ENCODE data around the gene SUPT20H.

SUPT20H gene

DNA sequence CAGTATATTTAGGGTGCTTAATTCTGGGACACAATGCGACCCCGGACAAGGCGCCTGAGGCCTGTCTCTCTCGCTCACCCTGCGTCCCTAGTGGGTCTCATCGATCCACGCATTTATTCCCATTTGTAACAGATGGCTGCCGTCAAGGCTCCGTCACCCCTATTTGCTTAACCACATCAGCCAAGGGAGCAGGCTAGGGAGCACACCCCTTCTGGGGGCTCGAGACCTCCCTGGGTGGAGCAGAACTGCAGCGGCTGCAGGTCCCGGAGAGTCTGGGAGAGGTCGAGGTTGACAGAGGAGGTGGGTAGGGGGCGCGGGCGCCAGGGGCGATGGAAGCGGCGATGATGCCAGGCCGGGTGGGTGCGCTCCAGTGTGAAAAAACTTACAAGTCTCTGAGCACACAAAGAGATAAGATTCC lies 60.9 kb downstream of the SUPT20H start:
- DNase-seq: no peak

DNA sequence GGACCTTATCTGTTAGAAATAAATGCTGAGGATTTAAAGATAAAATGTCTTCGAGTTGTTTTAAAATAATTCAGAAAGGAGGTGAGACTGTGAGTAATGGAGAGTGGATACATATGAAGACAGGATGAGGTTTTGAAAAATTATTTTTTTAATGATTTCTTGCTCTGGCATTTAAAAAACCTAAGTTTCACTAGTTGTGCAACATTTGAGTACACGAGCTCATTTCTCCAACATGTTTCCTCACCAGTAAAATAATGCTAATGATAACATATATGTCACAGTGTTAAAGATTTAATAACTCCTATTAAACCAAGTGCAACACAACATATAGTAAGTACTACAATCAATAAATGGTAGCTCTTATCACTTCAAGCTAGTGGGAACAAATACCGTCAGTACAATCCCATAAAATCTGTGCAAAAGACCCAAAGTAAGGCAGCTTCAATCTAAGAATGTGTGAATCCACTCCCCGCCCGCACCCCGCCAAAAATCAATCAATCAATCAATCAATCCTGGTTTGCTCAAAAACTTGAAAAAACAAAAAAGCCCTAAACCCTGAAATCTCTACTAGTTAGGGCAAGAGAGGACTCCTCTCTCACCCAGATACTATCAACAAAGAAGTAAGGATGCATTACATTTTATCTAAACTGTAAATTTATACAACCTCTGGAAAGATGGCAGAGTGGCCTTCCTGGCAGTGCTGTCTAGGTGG lies 61.6 kb downstream of the SUPT20H start:
- no peak for DNase-seq

DNA sequence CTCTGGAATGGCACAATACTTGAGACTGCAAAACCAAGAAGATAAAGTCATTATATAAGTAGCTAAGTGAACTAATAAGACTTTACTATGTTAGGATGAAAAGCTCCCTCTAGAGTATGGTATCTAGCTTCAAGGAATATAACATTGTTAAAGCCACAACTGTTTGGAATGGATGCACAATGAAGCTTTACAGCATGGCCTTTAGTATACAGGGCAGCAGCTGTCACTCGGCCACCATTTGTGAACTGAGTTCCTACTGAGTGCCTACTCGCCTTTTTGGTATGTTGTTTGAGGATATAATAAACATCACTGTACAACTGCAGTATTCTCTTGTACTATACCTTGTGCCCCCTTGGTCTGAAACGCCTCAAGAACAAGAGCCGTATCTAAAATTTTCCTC lies 67.1 kb downstream of the SUPT20H start:
- no peak for DNase-seq

DNA sequence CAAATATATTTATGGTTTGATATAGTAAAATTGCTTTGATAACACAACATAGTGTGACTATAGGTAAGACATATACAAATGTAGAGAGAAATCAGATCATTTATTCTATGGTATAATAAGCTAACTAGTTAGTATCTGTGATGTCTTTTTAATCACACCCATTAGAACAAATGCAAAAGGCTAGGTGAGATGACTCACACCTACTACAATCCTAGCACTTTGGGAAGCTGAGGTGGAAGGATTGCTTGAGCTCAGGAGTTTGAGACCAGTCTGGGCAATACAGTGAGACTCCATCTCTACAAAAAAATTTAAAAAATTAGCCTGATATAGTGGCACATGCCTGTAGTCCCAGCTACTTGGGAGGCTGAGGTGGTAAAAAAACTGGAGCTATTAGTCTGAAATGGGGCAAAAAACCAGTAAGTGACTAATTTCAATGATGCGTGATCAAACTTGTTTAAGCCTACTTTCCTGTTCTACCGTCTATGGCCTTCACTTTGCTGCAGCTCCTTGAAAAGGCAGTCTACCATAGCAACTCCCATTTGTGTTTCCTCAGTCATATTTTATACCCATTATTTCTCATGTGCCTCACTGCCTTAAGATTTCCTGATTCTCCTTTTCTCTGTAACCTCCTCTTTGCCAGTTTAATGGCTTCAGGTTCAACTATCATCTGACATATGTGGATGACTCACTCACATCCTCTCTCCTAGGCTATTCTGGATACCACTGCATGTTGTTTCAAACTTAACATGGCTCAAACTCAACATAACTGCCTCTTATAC lies 72.8 kb downstream of the SUPT20H start:
- no peak for DNase-seq

DNA sequence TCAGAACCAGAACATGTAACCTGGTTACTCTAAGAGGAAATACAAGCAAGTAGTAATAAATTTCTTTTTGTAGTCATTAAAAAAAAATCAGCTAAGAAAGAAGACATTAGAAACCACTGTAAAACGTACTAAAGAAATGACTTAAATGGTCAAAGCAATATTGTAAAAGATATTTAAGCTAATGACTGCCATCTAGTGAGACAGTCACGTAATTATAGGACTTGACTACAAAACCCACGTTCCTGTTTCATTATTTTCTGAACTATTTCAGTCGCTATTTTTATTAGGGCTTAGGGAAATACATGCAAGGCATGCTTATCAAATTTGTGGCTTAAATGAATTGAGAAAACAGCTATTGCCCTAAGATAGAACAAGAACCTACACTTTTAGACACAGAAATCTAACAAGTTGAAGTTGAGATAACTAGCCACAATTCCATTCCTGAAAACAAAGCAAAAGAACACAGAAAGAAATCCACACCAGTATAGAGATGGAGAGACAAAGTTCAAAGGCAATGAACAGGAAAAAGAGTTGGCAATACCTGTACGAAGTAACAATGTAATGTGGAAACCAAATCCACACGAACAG lies 78.2 kb downstream of the SUPT20H start:
- peak; percentile 72 for DNase-seq

DNA sequence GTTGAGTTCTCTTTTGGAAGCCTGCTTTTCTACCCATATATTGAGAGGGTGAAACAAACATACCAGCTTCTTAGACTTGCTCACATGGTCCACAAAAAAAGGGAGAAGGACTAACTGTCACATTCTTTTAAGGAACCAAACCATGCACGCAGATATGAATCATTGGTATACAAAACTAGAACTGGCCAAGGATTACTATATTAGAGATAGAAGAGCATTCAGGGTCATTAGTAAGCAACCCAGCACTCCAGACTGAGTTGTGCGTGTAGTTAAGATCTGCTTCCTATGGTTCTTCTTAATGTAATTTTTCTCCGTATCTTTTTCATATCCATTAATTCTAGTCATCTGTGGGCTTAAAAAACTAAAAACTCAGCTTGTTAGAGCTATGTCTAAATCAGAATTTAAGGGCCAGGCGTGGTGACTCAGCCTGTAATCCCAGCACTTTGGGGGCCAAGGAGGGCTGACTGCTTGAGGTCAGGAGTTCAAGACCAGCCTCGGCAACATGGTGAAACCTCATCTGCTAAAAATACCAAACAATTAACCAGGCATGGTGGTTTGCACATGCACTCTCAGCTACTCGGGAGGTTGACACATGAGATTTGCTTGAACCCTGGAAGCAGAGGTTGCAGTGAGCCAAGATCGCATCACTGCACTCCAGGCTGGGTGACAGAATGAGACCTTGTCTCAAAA lies 80.0 kb downstream of the SUPT20H start:
- DNase-seq: no peak

DNA sequence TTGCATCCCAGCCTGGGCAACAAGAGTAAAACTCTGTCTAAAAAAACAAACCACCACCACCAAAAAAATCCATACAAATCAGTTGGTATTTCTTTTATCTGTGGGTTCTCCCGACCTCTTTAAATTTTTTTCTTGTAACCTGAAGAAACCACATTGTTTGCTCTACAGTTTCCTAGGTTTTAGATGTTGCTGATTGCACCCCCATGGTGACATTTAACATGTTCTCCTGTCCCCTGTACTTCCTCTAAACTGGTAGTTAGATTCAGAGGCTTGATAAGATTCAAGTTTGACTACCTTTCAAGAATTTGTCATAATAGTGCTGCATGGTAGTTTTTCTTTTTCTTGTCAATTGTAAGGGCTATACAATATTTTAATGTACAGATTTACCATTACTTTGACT lies 84.3 kb downstream of the SUPT20H start:
- DNase-seq: peak; percentile 8

DNA sequence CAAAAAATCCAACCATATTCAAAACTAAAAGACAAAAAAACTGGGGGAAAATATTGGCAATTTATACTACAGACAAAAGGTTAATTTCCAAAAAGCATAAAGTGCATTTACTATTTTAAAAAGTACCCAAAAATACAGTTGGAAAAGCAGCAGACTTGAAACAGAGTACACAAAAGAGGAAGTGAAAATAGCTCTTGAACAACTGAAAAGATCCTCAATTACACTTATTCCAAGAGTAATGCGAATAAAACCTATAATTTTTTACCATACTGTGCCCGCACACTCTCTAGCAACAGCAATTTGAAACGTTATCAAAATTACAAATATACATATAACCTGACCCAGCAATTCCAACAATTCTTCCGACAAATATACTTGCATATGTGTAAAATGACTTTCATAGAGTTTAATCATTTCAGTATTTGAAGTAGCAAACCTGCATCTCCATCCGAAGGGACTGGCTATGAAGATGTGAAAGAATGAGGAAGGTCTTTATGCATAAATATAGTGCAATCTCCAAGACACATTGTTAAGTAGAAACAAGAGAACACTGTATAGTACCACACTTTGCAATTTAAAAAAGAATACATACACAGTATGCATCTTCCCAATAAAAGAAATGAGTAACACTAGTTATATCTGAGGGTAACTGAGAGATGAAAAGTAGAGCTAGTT lies 85.7 kb downstream of the SUPT20H start:
- DNase-seq: no peak

DNA sequence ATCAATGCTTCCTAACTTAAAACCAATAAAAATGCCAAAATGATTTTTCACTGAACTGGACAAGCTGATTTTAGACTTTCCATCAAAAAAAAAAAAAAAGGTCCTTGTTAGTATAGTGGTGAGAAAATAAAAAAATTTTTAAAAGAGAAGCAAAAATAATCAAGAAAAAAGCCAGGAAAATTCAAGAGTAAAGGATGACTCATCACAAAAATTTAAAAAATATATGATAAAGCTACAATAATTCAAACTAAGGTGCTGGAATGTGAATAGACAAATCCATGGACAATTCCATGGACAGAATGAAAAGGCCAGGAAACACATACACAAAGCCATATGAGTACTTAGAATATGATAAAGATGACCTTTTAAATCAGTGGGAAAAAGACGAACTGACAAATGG lies 86.5 kb downstream of the SUPT20H start:
- no peak for DNase-seq

DNA sequence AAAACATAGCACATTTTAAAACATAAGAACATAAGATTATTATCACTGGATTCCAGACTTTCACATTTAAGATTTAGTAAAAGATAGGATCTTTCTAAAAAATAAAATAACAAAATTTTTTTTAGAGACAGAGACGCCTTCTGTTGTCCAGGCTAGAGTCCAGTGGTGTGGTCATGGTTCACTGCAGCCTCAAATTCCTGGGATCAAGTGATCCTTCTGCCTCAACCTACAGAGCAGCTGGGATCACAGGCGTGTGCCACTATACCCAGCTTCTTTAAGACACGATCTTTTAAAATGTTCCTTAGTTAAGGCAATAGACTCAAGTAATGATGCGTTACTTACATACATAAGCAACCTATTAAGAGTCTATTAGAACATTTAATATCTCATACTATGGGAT lies 93.1 kb downstream of the SUPT20H start:
- DNase-seq: no peak

DNA sequence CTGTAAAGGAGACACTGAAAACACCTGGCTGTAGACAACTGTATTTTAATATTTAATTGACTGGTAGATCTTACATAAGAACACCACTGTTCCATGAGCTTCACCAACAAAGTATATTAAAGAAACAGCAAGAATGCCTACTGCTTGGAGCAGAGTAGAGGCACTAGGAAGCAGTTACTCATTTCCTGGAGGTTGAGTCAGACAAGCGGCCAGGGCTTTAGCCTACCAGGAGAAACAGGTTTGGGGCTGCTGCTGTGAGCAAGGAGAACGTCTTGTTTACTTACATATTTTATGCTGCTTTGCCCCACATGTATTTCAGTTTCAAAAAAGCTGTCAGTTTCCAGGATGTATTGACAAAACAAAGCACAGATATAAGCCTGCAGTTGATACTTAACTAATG lies 93.7 kb downstream of the SUPT20H start:
- DNase-seq: no peak

DNA sequence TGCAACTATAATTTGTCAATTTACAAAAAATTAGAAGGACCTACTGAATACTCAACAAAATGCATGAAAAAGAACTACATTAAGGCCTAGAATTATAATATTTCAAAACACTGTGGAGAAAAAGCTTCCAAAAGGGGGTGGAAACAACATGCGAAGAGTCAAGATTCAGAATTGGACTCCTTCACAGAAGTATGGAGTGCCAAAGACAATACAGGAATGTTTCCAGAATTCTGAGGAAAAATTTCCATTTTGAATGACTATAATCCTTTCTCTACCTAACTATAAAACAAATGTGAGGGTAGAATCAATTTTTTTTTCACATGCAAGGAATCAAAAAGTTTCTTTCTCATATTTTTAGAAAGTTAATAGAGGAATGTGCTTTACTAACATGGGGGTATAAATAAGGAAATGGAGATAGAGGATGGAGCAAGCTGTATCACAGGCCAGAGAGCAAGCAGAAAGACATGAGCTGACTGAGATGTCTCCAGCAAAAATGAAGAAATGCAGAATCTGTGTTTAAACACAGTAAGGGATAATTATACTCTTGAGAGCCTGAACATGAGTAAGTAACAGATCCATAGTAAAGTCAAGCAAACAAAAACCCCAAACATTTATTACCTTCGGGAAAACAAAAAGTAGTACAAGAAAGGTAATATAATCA lies 99.9 kb downstream of the SUPT20H start:
- no peak for DNase-seq

Data from hematopoietic multipotent progenitor cell treated with erythropoietin and hydrocortisone succinate and interleukin-3 and kit ligand, for 8 days (in vitro differentiated cells).